DOHH2 (cell line): ENCODE measurements around the gene SOX1.

Source experiments
- H3F3A ChIP-seq: fragments of 200-600 bp; sonication (generic), shearing (Covaris generic); 2 replicates; pipeline ENCODE4 v1.6.0; 2016; ENCODE audit warnings: antibody characterized with exemption, mild to moderate bottlenecking; ENCODE audit not compliant: control insufficient read depth, insufficient read depth
- H3K27ac ChIP-seq: fragments of 200-600 bp; sonication (generic); 2 replicates; pipeline ENCODE4 v1.5.1; 2014; ENCODE audit warnings: low read depth, mild to moderate bottlenecking, low read length, moderate library complexity
- H3K27me3 ChIP-seq: fragments of 200-600 bp; sonication (generic); 2 replicates; pipeline ENCODE4 v1.6.1; 2014; ENCODE audit warnings: mild to moderate bottlenecking, low read length, mixed read lengths; ENCODE audit not compliant: control insufficient read depth
- H3K36me3 ChIP-seq: fragments of 200-600 bp; sonication (generic); 2 replicates; pipeline ENCODE4 v1.6.1; 2014; ENCODE audit warnings: mild to moderate bottlenecking, low read length, moderate library complexity, mixed read lengths; ENCODE audit not compliant: control insufficient read depth
- H3K4me1 ChIP-seq: fragments of 200-600 bp; sonication (generic); 2 replicates; pipeline ENCODE4 v1.6.1; 2014; ENCODE audit warnings: mild to moderate bottlenecking, low read length, mixed read lengths; ENCODE audit not compliant: control insufficient read depth
- H3K4me2 ChIP-seq: fragments of 200-600 bp; sonication (generic); 2 replicates; pipeline ENCODE4 v1.6.0; 2014; ENCODE audit warnings: mild to moderate bottlenecking, low read length, moderate library complexity
- H3K4me3 ChIP-seq: fragments of 200-600 bp; sonication (generic); 2 replicates; pipeline ENCODE4 v1.5.1; 2014; ENCODE audit warnings: mild to moderate bottlenecking, low read length, mixed read lengths
- H3K79me2 ChIP-seq: fragments of 200-600 bp; sonication (generic); 2 replicates; pipeline ENCODE4 v1.6.1; 2014; ENCODE audit warnings: mild to moderate bottlenecking, low read length, mixed read lengths; ENCODE audit not compliant: control insufficient read depth
- H3K9me2 ChIP-seq: fragments of 200-600 bp; sonication (generic); replicated peaks from 2 replicates; pipeline ENCODE4 v1.6.1; 2014; ENCODE audit warnings: mild to moderate bottlenecking, low read length, mixed read lengths; ENCODE audit not compliant: control insufficient read depth
- H3K9me3 ChIP-seq: fragments of 200-600 bp; sonication (generic); 2 replicates; pipeline ENCODE4 v1.6.1; 2014; ENCODE audit warnings: antibody characterized with exemption, low read length, mixed read lengths; ENCODE audit not compliant: control insufficient read depth, insufficient read depth
- H4K20me1 ChIP-seq: fragments of 200-600 bp; sonication (generic); 2 replicates; pipeline ENCODE4 v1.6.0; 2014; ENCODE audit warnings: low read depth, mild to moderate bottlenecking, antibody characterized with exemption, low read length, moderate library complexity; ENCODE audit not compliant: control insufficient read depth, insufficient read depth
- EZH2phosphoT487 ChIP-seq: fragments of 200-600 bp; sonication (generic); IDR thresholded peaks from 2 replicates; pipeline ENCODE4 v1.6.1; 2017; ENCODE audit warnings: borderline replicate concordance, mild to moderate bottlenecking, antibody characterized with exemption, low read length, moderate library complexity, mixed read lengths
- TF ChIP-seq, protein P1 (sequence below): fragments of 200-600 bp; sonication (generic); IDR thresholded peaks from one replicate; pipeline ENCODE4 v1.5.1; 2014; ENCODE audit warnings: antibody characterized with exemption, mild to moderate bottlenecking, low read depth, low read length; ENCODE audit not compliant: poor library complexity, severe bottlenecking

SOX1 gene

DNA sequence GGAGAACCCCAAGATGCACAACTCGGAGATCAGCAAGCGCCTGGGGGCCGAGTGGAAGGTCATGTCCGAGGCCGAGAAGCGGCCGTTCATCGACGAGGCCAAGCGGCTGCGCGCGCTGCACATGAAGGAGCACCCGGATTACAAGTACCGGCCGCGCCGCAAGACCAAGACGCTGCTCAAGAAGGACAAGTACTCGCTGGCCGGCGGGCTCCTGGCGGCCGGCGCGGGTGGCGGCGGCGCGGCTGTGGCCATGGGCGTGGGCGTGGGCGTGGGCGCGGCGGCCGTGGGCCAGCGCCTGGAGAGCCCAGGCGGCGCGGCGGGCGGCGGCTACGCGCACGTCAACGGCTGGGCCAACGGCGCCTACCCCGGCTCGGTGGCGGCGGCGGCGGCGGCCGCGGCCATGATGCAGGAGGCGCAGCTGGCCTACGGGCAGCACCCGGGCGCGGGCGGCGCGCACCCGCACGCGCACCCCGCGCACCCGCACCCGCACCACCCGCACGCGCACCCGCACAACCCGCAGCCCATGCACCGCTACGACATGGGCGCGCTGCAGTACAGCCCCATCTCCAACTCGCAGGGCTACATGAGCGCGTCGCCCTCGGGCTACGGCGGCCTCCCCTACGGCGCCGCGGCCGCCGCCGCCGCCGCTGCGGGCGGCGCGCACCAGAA, 1.1 kb downstream of the SOX1 start:
- Histone ChIP-seq H3K4me1 (no peaks in the 10 kb centered on the region), H4K20me1 (no peaks in the 10 kb centered on the region), H3K9me3 (no peaks in the 10 kb centered on the region; the same call in 1 of the 2 replicates), H3K36me3 (no peaks in the 10 kb centered on the region), H3F3A (no peaks in the 10 kb centered on the region), H3K27me3 (no peaks in the 10 kb centered on the region), H3K4me2 (no peak overlapping the region), H3K4me3 (no peak overlapping the region), H3K27ac (no peak overlapping the region), H3K9me2 (no peaks in the 10 kb centered on the region), H3K79me2 (no peaks in the 10 kb centered on the region)
- TF ChIP-seq EZH2phosphoT487, result no peak
- TF ChIP-seq, protein P1, sequence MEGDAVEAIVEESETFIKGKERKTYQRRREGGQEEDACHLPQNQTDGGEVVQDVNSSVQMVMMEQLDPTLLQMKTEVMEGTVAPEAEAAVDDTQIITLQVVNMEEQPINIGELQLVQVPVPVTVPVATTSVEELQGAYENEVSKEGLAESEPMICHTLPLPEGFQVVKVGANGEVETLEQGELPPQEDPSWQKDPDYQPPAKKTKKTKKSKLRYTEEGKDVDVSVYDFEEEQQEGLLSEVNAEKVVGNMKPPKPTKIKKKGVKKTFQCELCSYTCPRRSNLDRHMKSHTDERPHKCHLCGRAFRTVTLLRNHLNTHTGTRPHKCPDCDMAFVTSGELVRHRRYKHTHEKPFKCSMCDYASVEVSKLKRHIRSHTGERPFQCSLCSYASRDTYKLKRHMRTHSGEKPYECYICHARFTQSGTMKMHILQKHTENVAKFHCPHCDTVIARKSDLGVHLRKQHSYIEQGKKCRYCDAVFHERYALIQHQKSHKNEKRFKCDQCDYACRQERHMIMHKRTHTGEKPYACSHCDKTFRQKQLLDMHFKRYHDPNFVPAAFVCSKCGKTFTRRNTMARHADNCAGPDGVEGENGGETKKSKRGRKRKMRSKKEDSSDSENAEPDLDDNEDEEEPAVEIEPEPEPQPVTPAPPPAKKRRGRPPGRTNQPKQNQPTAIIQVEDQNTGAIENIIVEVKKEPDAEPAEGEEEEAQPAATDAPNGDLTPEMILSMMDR, result no peak

DNA sequence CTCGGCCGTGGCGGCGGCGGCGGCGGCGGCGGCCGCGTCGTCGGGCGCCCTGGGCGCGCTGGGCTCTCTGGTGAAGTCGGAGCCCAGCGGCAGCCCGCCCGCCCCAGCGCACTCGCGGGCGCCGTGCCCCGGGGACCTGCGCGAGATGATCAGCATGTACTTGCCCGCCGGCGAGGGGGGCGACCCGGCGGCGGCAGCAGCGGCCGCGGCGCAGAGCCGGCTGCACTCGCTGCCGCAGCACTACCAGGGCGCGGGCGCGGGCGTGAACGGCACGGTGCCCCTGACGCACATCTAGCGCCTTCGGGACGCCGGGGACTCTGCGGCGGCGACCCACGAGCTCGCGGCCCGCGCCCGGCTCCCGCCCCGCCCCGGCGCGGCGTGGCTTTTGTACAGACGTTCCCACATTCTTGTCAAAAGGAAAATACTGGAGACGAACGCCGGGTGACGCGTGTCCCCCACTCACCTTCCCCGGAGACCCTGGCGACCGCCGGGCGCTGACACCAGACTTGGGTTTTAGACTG, 1.7 kb downstream of the SOX1 start:
- Histone ChIP-seq H3F3A (no peaks in the 10 kb centered on the region), H3K4me2 (no peak overlapping the region), H3K4me1 (no peaks in the 10 kb centered on the region), H3K9me3 (no peaks in the 10 kb centered on the region; the same call in 1 of the 2 replicates), H3K36me3 (no peaks in the 10 kb centered on the region), H3K79me2 (no peaks in the 10 kb centered on the region), H4K20me1 (no peaks in the 10 kb centered on the region), H3K9me2 (no peaks in the 10 kb centered on the region), H3K27ac (no peak overlapping the region), H3K4me3 (no peak overlapping the region), H3K27me3 (no peaks in the 10 kb centered on the region)
- TF ChIP-seq EZH2phosphoT487, result no peak

DNA sequence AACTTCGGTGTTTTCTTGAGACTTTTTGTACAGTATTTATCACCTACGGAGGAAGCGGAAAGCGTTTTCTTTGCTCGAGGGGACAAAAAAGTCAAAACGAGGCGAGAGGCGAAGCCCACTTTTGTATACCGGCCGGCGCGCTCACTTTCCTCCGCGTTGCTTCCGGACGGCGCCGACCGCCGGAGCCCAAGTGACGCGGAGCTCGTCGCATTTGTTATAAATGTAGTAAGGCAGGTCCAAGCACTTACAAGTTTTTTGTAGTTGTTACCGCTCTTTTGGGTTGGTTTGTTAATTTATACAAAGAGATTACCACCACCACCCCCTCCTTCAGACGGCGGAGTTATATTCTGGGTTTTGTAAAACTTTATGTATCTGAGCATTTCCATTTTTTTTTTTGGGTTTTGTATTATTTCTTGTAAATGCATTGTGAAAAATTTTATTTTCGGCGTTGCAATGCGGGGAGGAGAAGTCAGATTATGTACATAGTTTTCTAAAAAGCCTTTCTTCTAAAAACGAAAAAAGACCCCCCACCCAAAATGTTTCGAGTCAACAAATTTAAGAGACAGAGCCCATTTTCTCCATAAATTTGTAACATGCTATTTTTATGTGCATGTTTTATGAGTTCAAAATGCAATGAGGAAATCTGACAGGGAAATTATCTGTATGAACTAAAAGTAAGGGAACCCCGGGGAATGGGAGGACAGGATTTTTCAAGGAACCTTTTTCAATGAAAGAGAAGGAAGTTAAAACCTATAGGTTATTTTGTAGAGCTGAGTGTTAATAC, 2.3 kb downstream of the SOX1 start:
- no peaks in the 10 kb centered on the region for H3K27me3 ChIP-seq
- H3F3A ChIP-seq, result no peaks in the 10 kb centered on the region
- H3K79me2 ChIP-seq, result no peaks in the 10 kb centered on the region
- no peak overlapping the region for H3K4me2 ChIP-seq
- no peaks in the 10 kb centered on the region for H4K20me1 ChIP-seq
- H3K9me3 ChIP-seq, result no peaks in the 10 kb centered on the region; the same call in 1 of the 2 replicates
- no peaks in the 10 kb centered on the region for H3K9me2 ChIP-seq
- H3K27ac ChIP-seq, result no peak overlapping the region
- H3K36me3 ChIP-seq, result no peaks in the 10 kb centered on the region
- no peaks in the 10 kb centered on the region for H3K4me1 ChIP-seq
- no peak overlapping the region for H3K4me3 ChIP-seq
- TF ChIP-seq, protein P1, result no peak
- TF ChIP-seq EZH2phosphoT487, result no peak

DNA sequence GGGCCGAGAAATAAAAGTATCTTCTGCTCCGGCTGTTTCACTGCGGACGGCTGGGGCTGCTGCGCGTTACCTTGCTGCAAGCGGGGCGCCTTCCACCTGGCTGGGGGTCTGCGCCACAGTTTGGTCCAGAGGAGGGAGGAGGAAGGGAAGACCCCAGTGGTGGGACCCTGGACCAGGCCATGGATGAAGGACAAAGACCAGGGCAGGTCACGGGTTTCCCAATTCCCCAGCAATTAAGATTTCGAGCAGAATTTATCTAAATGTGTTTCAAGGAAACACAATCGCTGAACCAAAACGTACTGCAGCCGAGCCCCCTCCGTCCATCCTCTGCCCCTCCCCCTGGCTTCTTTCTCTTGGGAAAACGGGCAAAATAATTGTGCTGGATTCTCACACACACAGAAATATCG, 2.9 kb downstream of the SOX1 start:
- no peak overlapping the region for H3K4me2 ChIP-seq
- H3K4me1 ChIP-seq, result no peaks in the 10 kb centered on the region
- H3K79me2 ChIP-seq, result no peaks in the 10 kb centered on the region
- no peaks in the 10 kb centered on the region for H3K27me3 ChIP-seq
- no peak overlapping the region for H3K27ac ChIP-seq
- no peaks in the 10 kb centered on the region for H3K9me2 ChIP-seq
- no peaks in the 10 kb centered on the region for H4K20me1 ChIP-seq
- H3K9me3 ChIP-seq, result no peaks in the 10 kb centered on the region; the same call in 1 of the 2 replicates
- TF ChIP-seq, protein P1, result no peak
- TF ChIP-seq EZH2phosphoT487, result no peak
- no peak overlapping the region for H3K4me3 ChIP-seq
- H3F3A ChIP-seq, result no peaks in the 10 kb centered on the region
- H3K36me3 ChIP-seq, result no peaks in the 10 kb centered on the region
